ENCODE results near the gene LMF1.
"Not testable (repeated sequence)": the region's sequence is repeated elsewhere in the genome, so short reads cannot be mapped to it uniquely, and the experiment has no call there.

LMF1 gene

GRCh38 chr16:822174-822908 is 148.4 kb downstream of the LMF1 start:
- DNase-seq: no peak

- no peak for DNase-seq
Observed at GRCh38 chr16:821751-822150, 149.0 kb downstream of the LMF1 start.

GRCh38 chr16:820748-821147 is 150.0 kb downstream of the LMF1 start:
- DNase-seq: no peak

- not testable (repeated sequence) for DNase-seq
Observed at GRCh38 chr16:820044-820408, 150.8 kb downstream of the LMF1 start.

GRCh38 chr16:819336-820043 is 151.3 kb downstream of the LMF1 start:
- no peak for DNase-seq

GRCh38 chr16:818592-818991 is 152.2 kb downstream of the LMF1 start:
- no peak for DNase-seq

GRCh38 chr16:818132-818531 is 152.7 kb downstream of the LMF1 start:
- DNase-seq: no peak

- DNase-seq: no peak
Observed at GRCh38 chr16:817001-817906, 153.5 kb downstream of the LMF1 start.

GRCh38 chr16:815861-816260 is 154.9 kb downstream of the LMF1 start:
- DNase-seq: no peak

- no peak for DNase-seq
Observed at GRCh38 chr16:814974-815373, 155.8 kb downstream of the LMF1 start.

- no peak for DNase-seq
Observed at GRCh38 chr16:813916-814412, 156.8 kb downstream of the LMF1 start.

GRCh38 chr16:813204-813915 is 157.4 kb downstream of the LMF1 start:
- DNase-seq: no peak

- DNase-seq: no peak
Observed at GRCh38 chr16:808085-808386, 162.7 kb downstream of the LMF1 start.

- DNase-seq: peak; percentile 65
Observed at GRCh38 chr16:807347-808084, 163.3 kb downstream of the LMF1 start.

- DNase-seq: no peak
Observed at GRCh38 chr16:805474-805873, 165.3 kb downstream of the LMF1 start.

- DNase-seq: no peak
Observed at GRCh38 chr16:804193-805048, 166.4 kb downstream of the LMF1 start.

GRCh38 chr16:803754-804080 is 167.1 kb downstream of the LMF1 start:
- no peak for DNase-seq
